HG03097 (cell line): ENCODE data around the gene IL1RAPL2.

ENCODE experiments used
- ATAC-seq: cut with Tn5 transposase; IDR thresholded peaks from one replicate; pipeline ENCODE4 v1.9.1; 2021; ENCODE audit not compliant: unreplicated experiment, low FRiP score

The IL1RAPL2 gene

GRCh38 chrX:105347373-105347772 is 781.4 kb downstream of the IL1RAPL2 start:
- ATAC-seq, result no peak

DNA sequence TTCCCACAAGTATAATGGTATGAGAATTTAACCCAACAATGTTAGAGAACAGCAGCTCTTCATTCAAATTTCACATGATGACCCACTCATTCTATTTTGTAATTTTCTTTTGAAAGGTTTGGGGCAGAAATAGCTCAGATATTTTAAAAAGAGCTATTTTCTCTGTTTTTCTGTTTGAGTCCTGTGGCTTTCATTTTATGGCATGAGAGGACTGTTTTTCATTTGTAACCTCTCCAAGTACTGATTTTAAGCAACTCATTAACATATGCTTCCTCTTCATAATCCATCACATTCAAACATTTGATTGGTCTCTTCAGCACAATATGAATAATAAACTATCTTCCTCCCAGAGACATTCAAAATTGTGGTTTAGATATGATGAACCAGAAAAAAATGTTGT is 783.5 kb downstream of the IL1RAPL2 start:
- no peak for ATAC-seq

- no peak for ATAC-seq
Observed at GRCh38 chrX:105375816-105376215, 809.8 kb downstream of the IL1RAPL2 start.

DNA sequence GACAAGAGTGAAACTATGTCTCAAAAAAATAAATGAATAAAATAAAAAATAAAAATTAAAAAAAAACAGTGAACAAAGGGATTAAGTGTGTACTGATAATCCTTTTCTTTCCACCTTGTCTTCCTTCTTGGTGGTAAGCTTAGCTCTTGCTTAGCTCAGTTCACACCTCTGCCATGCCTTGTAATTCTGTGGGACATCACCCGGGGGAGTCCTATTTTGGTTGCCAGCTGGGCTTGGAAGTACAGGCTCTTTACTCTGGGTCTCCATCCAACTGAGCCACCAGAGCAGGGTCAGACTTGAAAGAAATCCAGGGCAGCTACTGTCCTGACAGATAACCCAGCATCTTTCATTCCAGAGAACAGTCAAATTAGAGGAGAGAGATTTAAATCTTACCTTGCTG is 858.7 kb downstream of the IL1RAPL2 start:
- no peak for ATAC-seq

DNA sequence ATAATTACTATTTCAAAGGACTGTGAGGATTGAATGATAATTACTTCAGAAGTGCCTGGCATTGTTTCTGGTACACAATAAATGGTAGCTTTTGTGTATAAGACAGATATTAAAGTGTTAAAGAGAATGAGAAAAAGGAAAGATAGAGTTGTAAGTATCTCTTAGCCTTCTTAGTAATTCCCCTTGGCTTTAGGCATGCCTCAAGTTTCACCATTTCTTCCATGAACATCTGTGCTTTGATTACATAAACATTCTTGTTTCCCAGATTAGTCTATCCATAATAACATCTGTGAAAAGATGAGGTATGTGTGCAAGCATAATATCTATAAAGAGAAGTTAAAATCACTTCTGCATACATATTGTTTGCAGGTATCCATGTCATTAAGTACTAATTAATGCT is 885.4 kb downstream of the IL1RAPL2 start:
- ATAC-seq, result no peak

- ATAC-seq, result no peak
Observed at GRCh38 chrX:105458846-105459245, 892.8 kb downstream of the IL1RAPL2 start.

- no peak for ATAC-seq
Observed at GRCh38 chrX:105460376-105460775, 894.4 kb downstream of the IL1RAPL2 start.

DNA sequence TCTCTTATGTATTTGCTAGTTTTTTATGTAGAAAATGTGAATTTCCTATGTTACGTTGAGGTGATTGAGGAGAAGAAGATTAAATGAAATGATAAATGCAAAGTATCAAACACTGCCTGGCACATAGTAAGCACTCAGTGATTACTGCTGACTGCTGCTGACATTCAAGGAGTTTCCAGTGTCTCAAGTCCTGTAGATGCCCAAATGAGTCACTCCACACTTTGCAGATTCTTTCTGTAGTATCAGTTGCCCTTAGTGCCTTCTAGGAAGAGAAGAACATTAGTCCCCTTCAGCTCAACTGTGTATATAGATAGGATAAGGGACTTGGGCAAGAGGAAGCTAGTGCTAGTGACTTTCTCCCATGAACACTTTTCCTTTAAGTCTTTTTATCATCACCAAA is 895.0 kb downstream of the IL1RAPL2 start:
- no peak for ATAC-seq

DNA sequence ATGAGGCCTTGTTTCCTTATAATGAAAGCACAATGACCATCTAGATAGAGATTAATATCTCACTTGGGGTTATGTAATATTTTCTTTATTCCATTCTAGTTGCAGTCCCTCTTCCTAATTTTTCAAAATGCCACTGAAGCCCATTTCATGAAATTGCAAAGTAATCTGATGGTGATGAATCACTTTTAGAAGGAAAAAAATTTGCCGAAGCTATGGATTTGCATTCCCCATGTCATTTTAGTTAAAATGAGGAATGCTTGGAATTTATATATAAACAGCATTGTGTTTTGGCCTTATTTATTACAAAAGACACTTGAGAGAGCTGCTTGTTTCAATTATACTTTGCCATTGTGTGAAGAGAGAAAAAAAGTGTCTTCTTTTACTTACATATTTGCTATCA is 896.2 kb downstream of the IL1RAPL2 start:
- ATAC-seq, result no peak

DNA sequence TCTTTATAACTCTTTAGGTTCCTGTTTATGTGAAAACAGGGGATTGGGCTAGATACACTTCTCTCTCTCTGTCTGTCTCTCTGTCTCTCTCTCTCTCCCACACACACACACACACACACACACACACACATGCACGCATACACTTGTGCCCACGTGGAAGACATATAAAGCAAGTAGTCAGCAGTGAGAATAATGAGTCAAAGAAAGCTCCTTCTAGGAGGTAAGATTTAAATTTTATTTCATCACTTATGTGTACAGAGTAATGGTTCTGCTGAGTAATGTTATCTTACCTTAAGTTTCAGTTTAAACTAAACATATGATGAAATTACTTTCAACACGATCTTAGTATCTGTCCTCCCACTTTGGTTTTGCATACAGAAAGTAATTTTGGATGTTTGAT is 897.5 kb downstream of the IL1RAPL2 start:
- ATAC-seq, result no peak

DNA sequence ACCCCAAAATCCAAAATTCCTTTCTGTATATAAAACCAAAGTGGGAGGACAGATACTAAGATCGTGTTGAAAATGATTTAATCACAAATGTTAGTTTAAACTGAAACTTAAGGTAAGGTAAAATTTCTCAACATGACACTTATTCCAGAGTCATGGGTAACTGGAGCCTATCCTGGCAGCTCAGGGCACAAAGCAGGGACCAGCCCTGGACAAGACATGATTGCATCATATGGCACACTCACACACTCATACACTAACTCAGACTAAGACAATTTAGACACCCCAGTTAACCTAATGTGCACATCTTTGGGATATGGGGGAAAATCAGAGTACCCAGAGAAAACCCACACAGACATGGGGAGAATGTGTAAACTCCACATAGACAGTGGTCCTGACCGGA is 898.6 kb downstream of the IL1RAPL2 start:
- no peak for ATAC-seq

DNA sequence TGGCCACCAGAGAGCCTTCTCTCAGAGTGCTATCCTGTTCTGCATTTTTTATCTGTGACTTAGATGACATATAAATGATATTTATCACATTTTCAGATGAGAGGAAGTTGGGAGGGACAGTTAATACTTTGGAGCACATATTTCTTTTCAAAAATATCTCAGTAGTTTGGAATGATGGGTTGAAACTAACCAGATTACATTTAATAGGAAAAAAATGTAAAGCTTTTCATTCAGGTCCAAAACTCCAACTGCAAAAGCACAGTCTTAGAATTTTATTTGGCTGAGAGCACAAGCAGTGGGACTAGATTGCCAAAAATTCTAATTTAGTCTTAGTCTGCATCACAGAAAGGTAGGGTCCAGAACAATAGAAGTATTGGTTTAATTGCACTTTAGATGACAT is 902.7 kb downstream of the IL1RAPL2 start:
- ATAC-seq, result no peak

DNA sequence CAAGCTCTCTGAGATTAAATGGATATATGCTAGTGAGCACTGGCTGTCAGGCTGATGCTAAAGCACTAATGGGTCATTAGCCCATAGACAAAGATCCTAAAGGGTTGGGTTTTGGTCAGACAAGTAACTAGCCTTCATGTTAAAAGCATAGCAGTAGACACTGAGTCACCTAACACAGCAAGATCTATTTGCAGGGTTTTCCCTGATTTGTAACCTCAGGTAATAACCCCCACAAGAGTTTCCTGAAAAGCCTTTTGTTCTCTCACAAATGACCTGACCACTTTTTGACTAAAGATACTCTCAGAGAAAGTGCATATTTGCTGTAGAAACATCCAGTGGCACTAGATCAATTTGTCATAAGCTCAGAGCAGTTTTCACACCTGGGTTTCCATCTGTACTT is 905.6 kb downstream of the IL1RAPL2 start:
- no peak for ATAC-seq

GRCh38 chrX:105475801-105476200 is 909.8 kb downstream of the IL1RAPL2 start:
- ATAC-seq, result no peak

GRCh38 chrX:105477351-105477750 is 911.4 kb downstream of the IL1RAPL2 start:
- no peak for ATAC-seq

DNA sequence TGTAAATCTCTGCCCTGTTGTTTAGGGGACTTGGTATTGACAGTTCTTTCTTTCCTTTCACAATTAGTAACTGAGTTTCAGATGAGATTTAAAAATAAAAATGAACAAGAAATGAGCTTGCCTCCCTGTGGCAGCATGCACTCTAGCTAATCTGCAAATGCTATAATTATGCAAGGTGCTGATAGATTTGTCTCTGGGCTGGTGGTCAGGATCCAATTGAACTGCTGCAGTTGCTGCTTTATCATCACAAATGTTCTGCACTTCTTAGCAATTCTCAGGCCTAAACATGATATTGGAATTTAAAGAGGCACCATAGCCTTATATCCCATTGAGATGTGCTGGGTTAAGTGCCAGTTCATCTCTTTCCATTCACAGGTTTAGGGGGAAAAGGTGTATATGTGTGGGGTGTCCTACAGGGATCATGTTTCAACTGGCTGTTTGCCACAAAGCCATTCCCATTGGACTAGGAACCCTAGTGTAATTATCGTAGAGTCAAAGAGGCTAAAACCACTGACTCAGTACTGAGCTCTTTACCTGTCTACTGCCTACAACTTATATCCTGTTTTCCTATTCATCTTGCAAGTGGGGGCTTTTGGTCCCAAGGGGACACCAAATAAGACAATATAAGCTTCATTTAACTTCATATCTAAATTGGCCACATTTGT is 914.8 kb downstream of the IL1RAPL2 start:
- ATAC-seq, result no peak

DNA sequence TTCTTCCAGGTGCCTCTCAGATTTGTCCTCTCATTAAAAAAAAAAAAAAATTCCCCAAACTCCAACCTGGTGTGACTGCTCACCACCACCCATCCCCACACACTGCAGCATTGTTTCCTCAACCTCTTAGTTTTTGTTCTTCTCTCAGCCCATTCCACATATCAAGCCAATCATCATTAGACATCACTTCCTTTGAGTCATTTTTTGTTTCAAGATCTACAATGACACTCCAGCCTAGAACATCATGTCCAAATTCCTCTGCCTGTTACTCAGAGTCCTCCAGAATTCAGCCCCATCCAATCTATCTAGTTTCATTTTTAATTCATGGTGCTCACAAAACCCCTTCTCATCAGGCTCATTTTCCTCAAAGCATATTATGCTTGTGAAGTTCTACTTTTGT is 917.0 kb downstream of the IL1RAPL2 start:
- no peak for ATAC-seq

DNA sequence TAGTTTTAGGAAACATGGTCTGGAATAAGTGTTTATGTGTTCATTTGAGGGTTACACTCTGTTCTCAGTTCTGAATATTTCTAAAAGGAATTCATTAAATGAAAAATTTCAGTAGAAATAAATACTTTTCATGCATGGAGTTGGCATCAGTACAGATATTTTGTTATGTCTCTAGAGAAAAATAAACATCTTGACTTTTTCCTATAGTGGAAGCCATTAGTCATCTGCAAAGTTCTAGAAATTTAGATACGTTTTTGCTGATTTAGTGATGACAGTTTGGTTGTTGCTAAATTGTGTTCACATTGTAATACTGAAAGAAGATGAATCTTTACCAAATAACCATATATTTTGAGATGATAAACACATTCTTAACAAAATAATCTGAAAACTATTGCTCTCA is 922.7 kb downstream of the IL1RAPL2 start:
- no peak for ATAC-seq

GRCh38 chrX:105495376-105495775 is 929.4 kb downstream of the IL1RAPL2 start:
- no peak for ATAC-seq

GRCh38 chrX:105502336-105502735 is 936.3 kb downstream of the IL1RAPL2 start:
- no peak for ATAC-seq

- ATAC-seq, result no peak
Observed at GRCh38 chrX:105515561-105515960, 949.6 kb downstream of the IL1RAPL2 start.

DNA sequence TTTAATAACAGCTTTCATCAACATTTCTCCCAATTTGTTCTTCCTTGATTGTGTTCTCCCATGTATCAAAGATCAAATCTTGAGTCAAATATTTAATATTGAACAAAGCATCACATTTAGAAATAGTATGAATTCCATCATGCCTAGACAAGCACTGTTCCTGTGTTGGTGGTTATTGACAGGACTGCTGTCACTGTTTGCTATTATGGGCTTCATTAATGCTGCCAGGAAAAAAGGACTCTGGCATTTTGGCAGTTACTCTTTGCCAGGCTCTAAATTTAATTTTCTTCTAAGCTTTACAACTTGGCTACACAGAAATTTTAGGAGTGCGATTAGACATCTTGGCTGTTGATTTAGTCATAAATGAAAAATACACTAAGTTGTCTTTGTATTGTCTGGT is 960.4 kb downstream of the IL1RAPL2 start:
- ATAC-seq, result no peak

GRCh38 chrX:105527759-105528158 is 961.8 kb downstream of the IL1RAPL2 start:
- no peak for ATAC-seq
